Measurements from ENCODE around the gene AJAP1.

DNA sequence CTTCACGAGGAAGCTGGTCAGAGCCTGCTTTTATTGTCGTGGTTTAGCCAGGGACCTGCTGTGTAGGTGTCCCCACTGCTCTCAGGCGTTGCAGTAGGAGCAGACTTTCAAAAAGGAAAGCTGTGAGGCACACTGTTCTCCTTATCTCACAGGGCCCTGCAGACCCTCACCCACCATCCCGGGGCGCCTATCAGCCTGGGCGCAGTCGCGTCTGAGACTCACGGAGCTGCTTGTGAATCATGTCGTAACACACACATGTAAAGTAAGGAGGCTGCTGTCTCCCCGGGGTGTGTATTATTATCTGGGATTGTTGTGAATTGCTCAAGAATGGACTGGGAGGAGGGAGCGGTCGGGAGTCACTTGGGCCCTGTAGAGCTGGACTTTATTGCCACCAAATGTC lies 17.4 kb downstream of the AJAP1 start:
- TF ChIP-seq EGR1 (IDR thresholded peaks at IDR 0.05; ENCODE audit: borderline replicate concordance, low read depth, low read length) = no peak
- TF ChIP-seq, protein P1, sequence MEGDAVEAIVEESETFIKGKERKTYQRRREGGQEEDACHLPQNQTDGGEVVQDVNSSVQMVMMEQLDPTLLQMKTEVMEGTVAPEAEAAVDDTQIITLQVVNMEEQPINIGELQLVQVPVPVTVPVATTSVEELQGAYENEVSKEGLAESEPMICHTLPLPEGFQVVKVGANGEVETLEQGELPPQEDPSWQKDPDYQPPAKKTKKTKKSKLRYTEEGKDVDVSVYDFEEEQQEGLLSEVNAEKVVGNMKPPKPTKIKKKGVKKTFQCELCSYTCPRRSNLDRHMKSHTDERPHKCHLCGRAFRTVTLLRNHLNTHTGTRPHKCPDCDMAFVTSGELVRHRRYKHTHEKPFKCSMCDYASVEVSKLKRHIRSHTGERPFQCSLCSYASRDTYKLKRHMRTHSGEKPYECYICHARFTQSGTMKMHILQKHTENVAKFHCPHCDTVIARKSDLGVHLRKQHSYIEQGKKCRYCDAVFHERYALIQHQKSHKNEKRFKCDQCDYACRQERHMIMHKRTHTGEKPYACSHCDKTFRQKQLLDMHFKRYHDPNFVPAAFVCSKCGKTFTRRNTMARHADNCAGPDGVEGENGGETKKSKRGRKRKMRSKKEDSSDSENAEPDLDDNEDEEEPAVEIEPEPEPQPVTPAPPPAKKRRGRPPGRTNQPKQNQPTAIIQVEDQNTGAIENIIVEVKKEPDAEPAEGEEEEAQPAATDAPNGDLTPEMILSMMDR (IDR thresholded peaks at IDR 0.05; ENCODE audit: control extremely low read depth in 1 of 3, insufficient read depth in 1 of 3, low read depth in 1 of 3, low read length in 3 of 3) = no peak
- no peak for TF ChIP-seq POLR2A (IDR thresholded peaks at IDR 0.05; ENCODE audit: control extremely low read depth in 1 of 2, low read depth in 2 of 2, low read length in 2 of 2)
- no peak for TF ChIP-seq CBX5 (IDR thresholded peaks at IDR 0.05; ENCODE audit: low read depth, low read length)
- TF ChIP-seq BACH1 (IDR thresholded peaks at IDR 0.05; ENCODE audit: low read length) = no peak
- TF ChIP-seq GABPA (IDR thresholded peaks at IDR 0.05; ENCODE audit: borderline replicate concordance, insufficient read depth, low read length) = no peak
- no peak for TF ChIP-seq RFX5 (IDR thresholded peaks at IDR 0.05; ENCODE audit: borderline replicate concordance, low read depth, low read length)
- TF ChIP-seq SRF (IDR thresholded peaks at IDR 0.05; ENCODE audit: low read depth, low read length) = no peak
- TF ChIP-seq ZNF274 (IDR thresholded peaks at IDR 0.05; ENCODE audit: borderline replicate concordance, extremely low read depth, low read length) = no peak
- no peak for TF ChIP-seq TEAD4 (IDR thresholded peaks at IDR 0.05; ENCODE audit: low read depth, low read length)
- no peak for TF ChIP-seq BRCA1 (IDR thresholded peaks at IDR 0.05; ENCODE audit: low read depth, low read length)
- TF ChIP-seq RAD21 (IDR thresholded peaks at IDR 0.05 in 1 of 2, conservative IDR thresholded peaks at IDR 0.05 in 1 of 2; ENCODE audit: low read depth in 2 of 2, low read length in 2 of 2) = no peak

Data from H1 (cell line).